GF-D8 (cell line): Measurements from ENCODE around the gene FMNL2.
"Not testable (repeated sequence)": the region's sequence is repeated elsewhere in the genome, so short reads cannot be mapped to it uniquely, and the experiment has no call there.

Experiments
- DNase-seq: peaks from one replicate; lab custom pipeline; 2025; lab: John Stamatoyannopoulos, UW

The FMNL2 gene

GRCh38 chr2:152470861-152471854, 136.2 kb downstream of the FMNL2 start:
- DNase-seq = no peak

GRCh38 chr2:152472481-152472887, 137.5 kb downstream of the FMNL2 start:
- no peak for DNase-seq

- DNase-seq = no peak
Measured at GRCh38 chr2:152473151-152473857, 138.3 kb downstream of the FMNL2 start.

GRCh38 chr2:152474523-152474922, 139.5 kb downstream of the FMNL2 start:
- DNase-seq = not testable (repeated sequence)

GRCh38 chr2:152475982-152476381, 141.0 kb downstream of the FMNL2 start:
- no peak for DNase-seq

- DNase-seq = no peak
Measured at GRCh38 chr2:152477347-152478092, 142.5 kb downstream of the FMNL2 start.

- no peak for DNase-seq
Measured at GRCh38 chr2:152479282-152479681, 144.3 kb downstream of the FMNL2 start.

- DNase-seq = no peak
Measured at GRCh38 chr2:152480821-152481399, 145.9 kb downstream of the FMNL2 start.

- DNase-seq = no peak
Measured at GRCh38 chr2:152481881-152482583, 147.1 kb downstream of the FMNL2 start.

GRCh38 chr2:152483276-152484063, 148.5 kb downstream of the FMNL2 start:
- no peak for DNase-seq

- no peak for DNase-seq
Measured at GRCh38 chr2:152485954-152486736, 151.2 kb downstream of the FMNL2 start.

GRCh38 chr2:152486737-152487400, 151.9 kb downstream of the FMNL2 start:
- no peak for DNase-seq

GRCh38 chr2:152488075-152488474, 153.1 kb downstream of the FMNL2 start:
- DNase-seq = no peak

- no peak for DNase-seq
Measured at GRCh38 chr2:152489364-152489763, 154.4 kb downstream of the FMNL2 start.

GRCh38 chr2:152490686-152491455, 155.9 kb downstream of the FMNL2 start:
- no peak for DNase-seq

- no peak for DNase-seq
Measured at GRCh38 chr2:152492131-152492530, 157.2 kb downstream of the FMNL2 start.

GRCh38 chr2:152492911-152493310, 157.9 kb downstream of the FMNL2 start:
- no peak for DNase-seq

- no peak for DNase-seq
Measured at GRCh38 chr2:152493417-152493816, 158.4 kb downstream of the FMNL2 start.
